Measurements from ENCODE around the gene ADAMTS6.

ADAMTS6 gene

DNA sequence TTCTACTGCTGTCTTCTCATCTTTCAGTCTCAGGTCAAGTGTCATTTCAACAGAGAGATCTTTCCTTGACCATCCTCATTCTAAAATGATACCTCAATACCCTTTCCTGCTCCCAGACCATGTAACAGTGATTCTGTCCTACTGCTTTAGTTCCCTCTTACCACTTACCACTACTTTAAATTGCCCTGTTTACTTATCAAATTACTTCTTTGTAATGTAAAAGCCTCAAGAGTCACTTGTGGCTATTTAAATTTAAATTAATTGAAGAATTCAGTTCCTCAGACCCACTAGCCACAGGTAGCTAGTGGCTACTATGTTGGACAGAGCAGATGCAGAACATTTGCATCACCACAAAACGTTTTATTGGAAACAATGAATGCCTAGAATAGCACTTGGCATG is 217.3 kb downstream of the ADAMTS6 start:
- FAIRE-seq, result no peak

GRCh38 chr5:65263321-65263720 is 218.4 kb downstream of the ADAMTS6 start:
- no peak for FAIRE-seq

DNA sequence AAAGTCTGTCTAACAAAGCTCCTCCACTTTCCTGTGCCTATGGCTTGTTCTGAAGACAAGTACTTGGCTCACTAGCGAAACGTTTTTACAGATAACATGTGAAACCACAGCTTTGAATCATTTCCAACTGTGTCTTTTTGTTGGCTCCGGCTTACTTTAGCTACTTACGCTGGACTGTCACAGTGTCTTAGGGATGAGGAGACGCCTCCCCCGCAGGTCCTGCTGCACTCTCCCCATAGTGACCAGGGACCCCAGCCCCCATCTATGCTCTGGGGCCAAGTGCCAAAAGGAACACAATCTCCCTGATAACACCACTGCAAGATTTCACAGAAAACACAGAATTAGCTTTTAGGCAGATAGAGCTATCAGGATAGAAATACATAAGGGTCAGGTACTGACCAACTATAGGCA is 219.1 kb downstream of the ADAMTS6 start:
- no peak for FAIRE-seq

- FAIRE-seq, result no peak
These were observed 219.6 kb downstream of the ADAMTS6 start for GRCh38 chr5:65262096-65262495.

DNA sequence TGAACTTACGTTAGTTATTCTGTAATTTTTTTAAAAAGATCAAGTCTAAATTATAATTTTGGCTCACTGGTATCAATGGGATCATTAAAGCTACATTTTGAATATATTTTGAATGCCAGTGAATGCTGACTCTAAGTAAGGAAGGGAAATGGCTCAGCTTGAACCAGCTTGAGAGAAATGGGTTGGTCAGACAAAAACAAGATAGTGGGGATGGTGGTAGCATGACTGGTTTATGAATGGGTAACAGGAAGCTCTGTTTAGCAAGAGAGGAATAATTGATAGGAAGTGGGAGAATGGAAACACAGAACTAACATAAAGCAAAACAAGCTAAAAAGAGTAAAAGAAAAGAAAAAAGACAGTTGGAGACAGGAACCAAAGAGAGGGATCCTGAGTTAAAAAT is 220.2 kb downstream of the ADAMTS6 start:
- FAIRE-seq, result no peak

GRCh38 chr5:65255294-65255693 is 226.4 kb downstream of the ADAMTS6 start:
- no peak for FAIRE-seq

DNA sequence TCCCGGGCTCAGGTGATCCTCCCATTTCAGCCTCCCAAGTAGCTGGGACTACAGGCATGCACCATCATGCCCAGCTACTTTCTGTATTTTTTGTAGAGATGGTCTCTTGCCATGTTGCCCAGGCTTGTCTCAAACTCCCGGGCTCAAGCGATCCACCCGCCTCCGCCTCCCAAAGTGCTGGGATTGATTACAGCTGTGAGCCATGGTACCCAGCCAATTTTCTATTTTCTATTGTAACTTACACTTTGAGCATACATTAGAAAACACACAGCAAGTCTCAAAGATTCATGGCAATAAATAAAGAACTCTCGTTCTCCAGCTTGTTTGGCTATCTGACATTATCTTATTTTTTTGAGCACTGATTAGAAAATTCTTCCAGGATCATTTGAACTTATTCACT is 228.7 kb downstream of the ADAMTS6 start:
- FAIRE-seq, result no peak

DNA sequence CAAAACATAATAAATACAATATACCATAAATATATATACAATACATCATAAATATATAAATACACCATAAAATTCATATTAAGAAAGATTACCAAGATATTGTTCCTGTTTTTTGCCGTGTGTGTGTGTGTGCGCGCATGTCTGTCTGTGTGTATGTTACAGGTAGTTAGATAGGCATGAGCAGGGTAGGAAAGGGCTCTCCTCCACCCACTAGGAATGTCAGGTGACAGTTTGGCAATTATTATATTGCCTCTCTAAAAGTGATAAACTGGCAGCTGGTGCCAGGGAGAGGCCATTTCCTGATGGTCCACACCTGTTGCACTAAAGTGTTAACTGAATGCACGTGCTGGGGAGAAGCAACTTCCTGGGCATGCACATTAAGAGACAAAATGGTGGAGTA is 232.8 kb downstream of the ADAMTS6 start:
- no peak for FAIRE-seq

GRCh38 chr5:65247594-65247993 is 234.1 kb downstream of the ADAMTS6 start:
- no peak for FAIRE-seq

- FAIRE-seq, result no peak
These were observed 235.0 kb downstream of the ADAMTS6 start for GRCh38 chr5:65246741-65247140.

- no peak for FAIRE-seq
These were observed 237.7 kb downstream of the ADAMTS6 start for GRCh38 chr5:65244031-65244430.

DNA sequence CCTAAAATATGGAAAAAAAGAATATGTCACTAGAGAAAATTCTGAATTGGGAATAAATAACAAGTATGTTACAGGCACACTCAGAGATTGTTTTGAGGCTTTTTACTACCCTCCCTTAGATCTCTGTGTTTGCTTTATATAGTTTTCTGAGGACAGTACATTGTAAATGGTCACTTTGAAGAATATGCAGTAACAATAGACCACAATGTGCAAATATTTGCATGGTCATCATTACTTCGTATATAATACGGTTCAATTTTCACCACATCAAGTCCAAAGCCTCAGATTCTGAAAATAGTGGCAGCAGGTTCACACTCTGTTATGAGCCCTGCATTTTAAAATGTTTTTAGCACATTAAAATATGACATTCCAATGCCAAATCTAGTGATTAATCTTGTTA is 238.6 kb downstream of the ADAMTS6 start:
- FAIRE-seq, result no peak

DNA sequence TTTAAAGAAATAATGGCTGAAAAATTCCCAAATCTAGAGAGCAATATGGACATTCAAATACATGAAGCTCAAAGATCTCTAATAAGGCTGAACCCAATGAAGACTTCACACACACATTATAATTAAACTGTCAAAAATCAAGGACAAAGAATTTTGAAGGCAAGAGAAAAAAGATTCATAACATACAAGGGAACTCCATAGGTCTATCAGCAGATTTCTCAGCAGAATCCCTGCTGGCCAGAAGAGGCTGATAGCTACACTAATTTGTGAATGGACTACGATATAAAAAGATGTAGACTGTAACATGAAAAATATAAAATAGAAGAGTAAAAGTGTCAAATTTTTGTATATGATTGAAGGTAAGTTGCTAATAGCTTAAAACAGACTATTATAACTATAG is 251.9 kb downstream of the ADAMTS6 start:
- FAIRE-seq, result no peak

- FAIRE-seq, result no peak
These were observed 267.7 kb downstream of the ADAMTS6 start for GRCh38 chr5:65213921-65214525.

GRCh38 chr5:65209341-65209740 is 272.4 kb downstream of the ADAMTS6 start:
- no peak for FAIRE-seq

DNA sequence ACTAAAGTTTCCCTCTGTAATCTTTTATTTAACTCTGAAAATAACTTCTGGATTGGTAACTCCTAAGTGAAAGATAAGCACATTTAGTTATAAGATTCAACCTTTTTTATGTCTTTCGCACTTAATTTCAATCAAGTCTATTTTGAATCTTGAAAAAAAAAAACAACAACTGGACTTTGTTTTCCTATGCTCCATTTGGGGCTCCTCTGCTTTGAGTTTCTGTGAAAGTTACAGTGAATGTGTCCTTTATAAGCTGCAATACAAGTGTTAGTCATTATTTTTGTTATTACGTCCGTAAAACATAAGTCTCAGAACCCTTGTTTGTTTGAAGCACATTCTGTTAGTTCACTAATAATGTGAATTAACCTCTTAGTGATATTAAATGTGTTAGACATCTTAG is 276.8 kb downstream of the ADAMTS6 start:
- FAIRE-seq, result no peak

- no peak for FAIRE-seq
These were observed 278.0 kb downstream of the ADAMTS6 start for GRCh38 chr5:65203746-65204145.

- FAIRE-seq, result no peak
These were observed 281.6 kb downstream of the ADAMTS6 start for GRCh38 chr5:65199993-65200675.

- FAIRE-seq, result no peak
These were observed 283.1 kb downstream of the ADAMTS6 start for GRCh38 chr5:65198456-65199120.

- FAIRE-seq, result no peak
These were observed 283.9 kb downstream of the ADAMTS6 start for GRCh38 chr5:65197531-65198455.

- FAIRE-seq, result no peak
These were observed 286.8 kb downstream of the ADAMTS6 start for GRCh38 chr5:65194871-65195270.

GRCh38 chr5:65192331-65192730 is 289.4 kb downstream of the ADAMTS6 start:
- no peak for FAIRE-seq

GRCh38 chr5:65191554-65192135 is 290.1 kb downstream of the ADAMTS6 start:
- peak; percentile 90 for FAIRE-seq

Measured in A204.1 (cell line).